Measurements from ENCODE around the gene PHF19. TPM values are rescaled to one million over a fixed set of nuclear protein-coding genes. Genes with fewer than 3 reads are reported as not detected.

Gene PHF19
- total and polyA plus RNA-seq, 4 experiments from 2014 or later, result 15.4 to 201 (median 106) TPM

GRCh38 chr9:120869360-120869687, 7.7 kb downstream of the PHF19 start:
- no peaks in the 10 kb centered on the region for H3K27me3 ChIP-seq (ENCODE audit: insufficient read depth, low read length)
- ChIA-PET POLR2A (ENCODE audit: partially characterized antibody) (interaction anchor here (1.9 to 74.5 kb wide), 8 partner anchors 8 to 252 kb away, joined by 4 to 5577 read pairs (median 20); partner anchors contain the start of genes FBXW2, PHF19, PSMD5 and TRAF1), CTCF (ENCODE audit: partially characterized antibody) (interaction anchor here (1.1 to 16.8 kb wide), 18 partner anchors 11 to 202 kb away, joined by 3 to 254 read pairs (median 11); no protein-coding TSS in a partner anchor)
- peak overlapping the region; percentile 91 to 96 (median 94) for H3K4me3 Mint-ChIP-seq
- H3K27ac Mint-ChIP-seq, result peak overlapping the region; percentile 89 to 99 (median 98)
- peak overlapping the region in 1 of 2 donors; percentile 50 for H3K4me3 ChIP-seq (ENCODE audit: low read length in 2 of 2)
- intact Hi-C loops (cut with micrococcal nuclease), result loop anchor here (1.0 kb wide), 2 partner anchors 21 to 67 kb away; no protein-coding TSS in a partner anchor
- H3K27ac ChIP-seq (ENCODE audit: low read depth, low read length), result peak overlapping the region; percentile 79
- H3K36me3 ChIP-seq (ENCODE audit: insufficient read depth, low read length), result peaks cover 44% of the 10 kb centered on the region
- DNase-seq, result no peak
- H3K4me1 ChIP-seq (ENCODE audit: insufficient read depth, low read length), result peaks cover 40% of the 10 kb centered on the region
- H3K9me3 Mint-ChIP-seq, result no peaks in the 10 kb centered on the region
- peaks cover 18 to 55% of the 10 kb centered on the region in 2 donors for H3K36me3 Mint-ChIP-seq
- peaks cover 28 to 49% (median 33%) of the 10 kb centered on the region in 4 donors for H3K4me1 Mint-ChIP-seq
- no peaks in the 10 kb centered on the region for H3K9me3 ChIP-seq (ENCODE audit: control insufficient read depth in 1 of 2, low read length in 2 of 2)
- no peaks in the 10 kb centered on the region for H3K27me3 Mint-ChIP-seq

- no peaks in the 10 kb centered on the region for H3K27me3 Mint-ChIP-seq
- H3K4me1 Mint-ChIP-seq, result peaks cover 25 to 44% (median 29%) of the 10 kb centered on the region in 4 donors
- no peaks in the 10 kb centered on the region for H3K9me3 Mint-ChIP-seq
- Histone ChIP-seq H3K27me3 (ENCODE audit: insufficient read depth, low read length) (no peaks in the 10 kb centered on the region), H3K27ac (ENCODE audit: low read depth, low read length) (peak overlapping the region; percentile 79), H3K4me3 (ENCODE audit: low read length in 2 of 2) (peak overlapping the region in 1 of 2 donors; percentile 50), H3K36me3 (ENCODE audit: insufficient read depth, low read length) (peaks cover 43% of the 10 kb centered on the region), H3K4me1 (ENCODE audit: insufficient read depth, low read length) (peaks cover 35% of the 10 kb centered on the region), H3K9me3 (ENCODE audit: control insufficient read depth in 1 of 2, low read length in 2 of 2) (no peaks in the 10 kb centered on the region)
- DNase-seq, result peak; percentile 94 to 98 (median 96)
- ChIA-PET POLR2A (ENCODE audit: partially characterized antibody) (interaction anchor here (0.6 to 74.5 kb wide), 11 partner anchors 8 to 331 kb away, joined by 3 to 5577 read pairs (median 13); partner anchors contain the start of genes FBXW2, PHF19, PSMD5 and TRAF1), CTCF (ENCODE audit: partially characterized antibody) (interaction anchor here (0.5 to 16.8 kb wide), 23 partner anchors 12 to 202 kb away, joined by 3 to 254 read pairs (median 9); no protein-coding TSS in a partner anchor)
- H3K36me3 Mint-ChIP-seq, result peaks cover 20 to 55% of the 10 kb centered on the region in 2 donors
- H3K4me3 Mint-ChIP-seq, result peak overlapping the region; percentile 91 to 96 (median 94)
- intact Hi-C loops (cut with micrococcal nuclease), result loop anchor here (1.0 kb wide), 5 partner anchors 21 to 76 kb away; partner anchors contain the start of gene FBXW2
- H3K27ac Mint-ChIP-seq, result peak overlapping the region; percentile 89 to 99 (median 98)
Measured at GRCh38 chr9:120868676-120869359, 8.2 kb downstream of the PHF19 start.

DNA sequence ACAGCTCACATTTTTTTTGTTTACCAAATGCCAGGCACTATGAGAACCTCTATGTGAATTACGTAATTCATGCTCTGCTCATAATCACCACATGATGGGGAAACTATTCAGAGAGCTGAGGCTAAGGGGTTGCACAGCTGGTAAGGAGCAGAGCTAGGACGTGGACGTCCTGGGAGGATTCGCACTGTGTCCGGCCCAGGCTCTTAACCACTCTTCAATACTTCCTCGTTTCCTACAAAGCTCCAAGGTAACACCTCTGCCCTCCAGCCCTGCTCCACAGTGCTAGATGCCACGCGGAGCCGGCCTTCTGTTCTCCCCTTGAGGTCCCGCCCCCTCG, 8.7 kb downstream of the PHF19 start:
- peaks cover 46% of the 10 kb centered on the region for H3K36me3 ChIP-seq (ENCODE audit: insufficient read depth, low read length)
- peak overlapping the region; percentile 59 for H3K27ac ChIP-seq (ENCODE audit: low read depth, low read length)
- H3K4me1 Mint-ChIP-seq, result peaks cover 20 to 39% (median 24%) of the 10 kb centered on the region in 4 donors
- no peak for DNase-seq
- intact Hi-C loops (cut with micrococcal nuclease), result loop anchor here (1.0 kb wide), 3 partner anchors 25 to 75 kb away; partner anchors contain the start of gene FBXW2
- H3K27ac Mint-ChIP-seq, result peak overlapping the region; percentile 85 to 99 (median 89)
- H3K27me3 Mint-ChIP-seq, result no peaks in the 10 kb centered on the region
- H3K4me1 ChIP-seq (ENCODE audit: insufficient read depth, low read length), result peaks cover 30% of the 10 kb centered on the region
- no peaks in the 10 kb centered on the region for H3K9me3 ChIP-seq (ENCODE audit: control insufficient read depth in 1 of 2, low read length in 2 of 2)
- no peaks in the 10 kb centered on the region for H3K27me3 ChIP-seq (ENCODE audit: insufficient read depth, low read length)
- ChIA-PET POLR2A (ENCODE audit: partially characterized antibody) (interaction anchor here (0.6 to 74.5 kb wide), 12 partner anchors 9 to 331 kb away, joined by 3 to 5577 read pairs (median 11); partner anchors contain the start of genes FBXW2, PHF19, PSMD5 and TRAF1), CTCF (ENCODE audit: partially characterized antibody) (interaction anchor here (0.7 to 16.8 kb wide), 19 partner anchors 11 to 203 kb away, joined by 3 to 254 read pairs (median 10); partner anchors contain the start of gene TRAF1)
- H3K9me3 Mint-ChIP-seq, result no peaks in the 10 kb centered on the region
- H3K36me3 Mint-ChIP-seq, result peaks cover 18 to 53% of the 10 kb centered on the region in 2 donors
- H3K4me3 ChIP-seq (ENCODE audit: low read length in 2 of 2), result peak overlapping the region in 1 of 2 donors; percentile 23
- H3K4me3 Mint-ChIP-seq, result peak overlapping the region; percentile 18 to 68 (median 60)

DNA sequence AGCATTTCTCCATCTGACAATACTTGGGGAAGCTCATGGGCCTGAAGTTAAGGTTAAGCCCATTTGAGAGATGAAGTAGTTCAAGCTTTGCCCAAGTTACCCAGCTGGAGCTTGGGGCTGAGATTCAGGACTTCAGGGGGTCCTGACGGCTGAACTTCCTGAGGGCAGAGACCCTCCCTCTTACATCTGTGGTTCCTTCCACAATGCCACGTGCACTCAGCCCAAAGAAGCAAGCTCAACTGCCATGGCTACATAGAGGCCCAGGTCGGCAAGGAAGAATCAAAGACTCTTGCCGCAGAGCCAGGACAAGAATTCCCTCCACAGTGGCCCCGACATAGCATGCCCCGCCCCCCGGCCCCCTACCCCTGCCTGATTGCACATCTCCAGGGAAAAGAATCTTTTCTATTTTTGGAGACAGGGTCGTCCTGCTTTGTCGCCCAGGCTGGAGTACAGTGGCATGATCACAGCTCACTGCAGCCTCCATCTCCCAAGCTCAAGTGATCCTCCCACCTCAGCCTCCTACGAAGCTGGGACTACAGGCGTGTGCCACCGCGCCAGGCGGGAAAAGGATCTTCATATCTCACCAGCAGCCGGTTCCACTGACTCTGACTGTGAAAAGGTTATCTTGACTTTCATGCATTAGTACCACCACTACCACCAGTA, 9.2 kb downstream of the PHF19 start:
- ChIA-PET POLR2A (ENCODE audit: partially characterized antibody) (interaction anchor here (0.7 to 74.5 kb wide), 14 partner anchors 9 to 253 kb away, joined by 3 to 5577 read pairs (median 8); partner anchors contain the start of genes FBXW2, PHF19, PSMD5 and TRAF1), CTCF (ENCODE audit: partially characterized antibody) (interaction anchor here (0.7 to 16.8 kb wide), 17 partner anchors 11 to 203 kb away, joined by 3 to 254 read pairs (median 11); partner anchors contain the start of gene TRAF1)
- no peak for DNase-seq
- Histone ChIP-seq H3K4me3 (ENCODE audit: low read length in 2 of 2) (no peak overlapping the region), H3K9me3 (ENCODE audit: control insufficient read depth in 1 of 2, low read length in 2 of 2) (no peaks in the 10 kb centered on the region), H3K27me3 (ENCODE audit: insufficient read depth, low read length) (no peaks in the 10 kb centered on the region), H3K36me3 (ENCODE audit: insufficient read depth, low read length) (peaks cover 51% of the 10 kb centered on the region), H3K4me1 (ENCODE audit: insufficient read depth, low read length) (peaks cover 25% of the 10 kb centered on the region), H3K27ac (ENCODE audit: low read depth, low read length) (peak overlapping the region; percentile 59)
- peaks cover 19 to 53% of the 10 kb centered on the region in 2 donors for H3K36me3 Mint-ChIP-seq
- intact Hi-C loops (cut with micrococcal nuclease), result loop anchor here (1.0 kb wide), 3 partner anchors 25 to 75 kb away; partner anchors contain the start of gene FBXW2
- H3K27ac Mint-ChIP-seq, result peak overlapping the region; percentile 85 to 99 (median 89)
- no peaks in the 10 kb centered on the region for H3K9me3 Mint-ChIP-seq
- no peaks in the 10 kb centered on the region for H3K27me3 Mint-ChIP-seq
- peak overlapping the region; percentile 18 to 68 (median 58) for H3K4me3 Mint-ChIP-seq
- H3K4me1 Mint-ChIP-seq, result peaks cover 17 to 34% (median 20%) of the 10 kb centered on the region in 4 donors

- Mint-ChIP-seq H3K27me3 (no peaks in the 10 kb centered on the region), H3K4me1 (peaks cover 11 to 26% (median 18%) of the 10 kb centered on the region in 4 donors), H3K36me3 (peaks cover 22 to 54% of the 10 kb centered on the region in 2 donors), H3K27ac (peak overlapping the region in 2 of 7 donors; percentile 42 to 79), H3K4me3 (no peak overlapping the region), H3K9me3 (no peaks in the 10 kb centered on the region)
- ChIA-PET CTCF (ENCODE audit: partially characterized antibody) (interaction anchor here (0.9 to 16.8 kb wide), 4 partner anchors 15 to 68 kb away, joined by 3 to 254 read pairs (median 19); no protein-coding TSS in a partner anchor), POLR2A (ENCODE audit: partially characterized antibody) (interaction anchor here (1.1 to 74.5 kb wide), 6 partner anchors 10 to 209 kb away, joined by 3 to 5577 read pairs (median 20); partner anchors contain the start of genes FBXW2, PSMD5 and TRAF1)
- no peaks in the 10 kb centered on the region for H3K9me3 ChIP-seq (ENCODE audit: control insufficient read depth in 1 of 2, low read length in 2 of 2)
- DNase-seq, result no peak
- H3K4me3 ChIP-seq (ENCODE audit: low read length in 2 of 2), result no peak overlapping the region
- no peak overlapping the region for H3K27ac ChIP-seq (ENCODE audit: low read depth, low read length)
- peaks cover 22% of the 10 kb centered on the region for H3K4me1 ChIP-seq (ENCODE audit: insufficient read depth, low read length)
- no peaks in the 10 kb centered on the region for H3K27me3 ChIP-seq (ENCODE audit: insufficient read depth, low read length)
- intact Hi-C loops (cut with micrococcal nuclease), result no loop called here
- H3K36me3 ChIP-seq (ENCODE audit: insufficient read depth, low read length), result peaks cover 57% of the 10 kb centered on the region
Measured at GRCh38 chr9:120866651-120867050, 10.3 kb downstream of the PHF19 start.

DNA sequence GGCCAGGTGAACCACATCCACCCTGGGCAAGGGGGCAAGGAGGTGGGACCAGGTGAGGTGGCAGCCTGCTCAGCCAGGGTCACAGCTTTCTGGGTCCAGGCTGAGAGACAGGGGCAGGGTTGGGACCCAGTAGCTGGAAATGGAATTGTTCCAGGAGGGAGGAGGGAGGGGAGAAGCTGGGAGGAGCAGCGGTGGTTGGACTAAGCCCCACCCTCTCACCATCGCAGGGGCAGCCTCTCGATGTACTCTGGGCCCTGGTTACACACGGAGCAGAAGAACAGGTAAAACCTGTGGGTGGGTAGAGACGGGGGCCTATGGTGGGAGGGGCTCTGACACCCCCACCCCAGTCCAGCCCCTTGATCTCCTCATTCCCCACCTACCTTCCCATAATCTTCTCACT, 11.2 kb downstream of the PHF19 start:
- H3K27me3 Mint-ChIP-seq, result no peaks in the 10 kb centered on the region
- peaks cover 11 to 22% (median 18%) of the 10 kb centered on the region in 4 donors for H3K4me1 Mint-ChIP-seq
- no peak overlapping the region for H3K4me3 Mint-ChIP-seq
- intact Hi-C loops (cut with micrococcal nuclease), result no loop called here
- Histone ChIP-seq H3K9me3 (ENCODE audit: control insufficient read depth in 1 of 2, low read length in 2 of 2) (no peaks in the 10 kb centered on the region), H3K4me3 (ENCODE audit: low read length in 2 of 2) (no peak overlapping the region), H3K27me3 (ENCODE audit: insufficient read depth, low read length) (no peaks in the 10 kb centered on the region), H3K36me3 (ENCODE audit: insufficient read depth, low read length) (peaks cover 65% of the 10 kb centered on the region), H3K4me1 (ENCODE audit: insufficient read depth, low read length) (peaks cover 22% of the 10 kb centered on the region), H3K27ac (ENCODE audit: low read depth, low read length) (no peak overlapping the region)
- H3K36me3 Mint-ChIP-seq, result peaks cover 28 to 55% of the 10 kb centered on the region in 2 donors
- ChIA-PET CTCF (ENCODE audit: partially characterized antibody) (interaction anchor here (1.3 to 16.8 kb wide), 2 partner anchors 26 to 68 kb away, joined by 4 to 254 read pairs; no protein-coding TSS in a partner anchor), POLR2A (ENCODE audit: partially characterized antibody) (interaction anchor here (1.1 to 74.5 kb wide), 5 partner anchors 13 to 73 kb away, joined by 3 to 5577 read pairs (median 20); partner anchors contain the start of genes FBXW2, PSMD5 and TRAF1)
- peak overlapping the region in 5 of 7 donors; percentile 17 to 56 (median 53) for H3K27ac Mint-ChIP-seq
- H3K9me3 Mint-ChIP-seq, result no peaks in the 10 kb centered on the region
- no peak for DNase-seq
